ENCODE results near the gene RD3L. TPM values are rescaled to one million over a fixed set of nuclear protein-coding genes. Genes with fewer than 3 reads are reported as not detected.

Gene RD3L
- total RNA-seq, 4 donors from 2014 or later = not detected

DNA sequence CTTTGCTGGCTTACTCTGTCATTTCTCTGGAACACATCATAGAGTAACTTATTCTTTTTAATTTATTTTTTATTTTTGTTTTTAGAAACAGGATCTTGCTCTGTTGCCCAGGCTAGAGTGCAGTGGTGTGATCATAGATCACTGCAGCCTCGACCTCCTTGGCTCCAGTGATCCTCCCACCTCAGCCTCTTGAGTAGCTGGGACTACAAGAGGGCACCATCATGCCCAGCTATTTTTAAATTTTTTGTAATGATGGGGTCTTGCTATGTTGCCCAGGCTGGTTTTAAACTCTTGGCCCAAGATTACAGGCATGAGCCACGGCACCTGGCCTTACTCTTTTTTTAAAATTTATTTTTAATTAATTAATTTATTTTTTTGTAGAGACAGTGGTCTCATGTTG, 32.2 kb upstream of the RD3L start:
- intact Hi-C loops (cut with DNase I; ENCODE audit: low total_unique reads) = no loop called here
- 77 to 82% methylated on average over 2 of the region's 2 CpGs for WGBS, 2 donors

GRCh38 chr14:103973354-103973753, 31.0 kb upstream of the RD3L start:
- no peak overlapping the region for H3K4me3 ChIP-seq (ENCODE audit: low read depth, poor library complexity, severe bottlenecking)
- no peak for DNase-seq (ENCODE audit: low spot score in 2 of 2)
- intact Hi-C loops (cut with DNase I; ENCODE audit: low total_unique reads) = no loop called here
- WGBS, 2 donors = 60 to 65% methylated on average over 4 of the region's 4 CpGs
- TF ChIP-seq, protein P1, sequence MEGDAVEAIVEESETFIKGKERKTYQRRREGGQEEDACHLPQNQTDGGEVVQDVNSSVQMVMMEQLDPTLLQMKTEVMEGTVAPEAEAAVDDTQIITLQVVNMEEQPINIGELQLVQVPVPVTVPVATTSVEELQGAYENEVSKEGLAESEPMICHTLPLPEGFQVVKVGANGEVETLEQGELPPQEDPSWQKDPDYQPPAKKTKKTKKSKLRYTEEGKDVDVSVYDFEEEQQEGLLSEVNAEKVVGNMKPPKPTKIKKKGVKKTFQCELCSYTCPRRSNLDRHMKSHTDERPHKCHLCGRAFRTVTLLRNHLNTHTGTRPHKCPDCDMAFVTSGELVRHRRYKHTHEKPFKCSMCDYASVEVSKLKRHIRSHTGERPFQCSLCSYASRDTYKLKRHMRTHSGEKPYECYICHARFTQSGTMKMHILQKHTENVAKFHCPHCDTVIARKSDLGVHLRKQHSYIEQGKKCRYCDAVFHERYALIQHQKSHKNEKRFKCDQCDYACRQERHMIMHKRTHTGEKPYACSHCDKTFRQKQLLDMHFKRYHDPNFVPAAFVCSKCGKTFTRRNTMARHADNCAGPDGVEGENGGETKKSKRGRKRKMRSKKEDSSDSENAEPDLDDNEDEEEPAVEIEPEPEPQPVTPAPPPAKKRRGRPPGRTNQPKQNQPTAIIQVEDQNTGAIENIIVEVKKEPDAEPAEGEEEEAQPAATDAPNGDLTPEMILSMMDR (IDR thresholded peaks at IDR 0.05) = no peak
- no peak for TF ChIP-seq POLR2A (IDR thresholded peaks at IDR 0.05)

More for the DNA sequence above, 32.2 kb upstream of the RD3L start:
- no peak for TF ChIP-seq POLR2A (IDR thresholded peaks at IDR 0.05)
- TF ChIP-seq, protein P1 (IDR thresholded peaks at IDR 0.05) = no peak
- H3K4me3 ChIP-seq (ENCODE audit: low read depth, poor library complexity, severe bottlenecking) = no peak overlapping the region
- DNase-seq (ENCODE audit: low spot score in 2 of 2) = no peak

GRCh38 chr14:103969961-103970360, 27.6 kb upstream of the RD3L start:
- no peak overlapping the region for H3K4me3 ChIP-seq (ENCODE audit: low read depth, poor library complexity, severe bottlenecking)
- no peak for TF ChIP-seq POLR2A (IDR thresholded peaks at IDR 0.05)
- TF ChIP-seq, protein P1 (IDR thresholded peaks at IDR 0.05) = no peak
- DNase-seq (ENCODE audit: low spot score in 2 of 2) = no peak
- intact Hi-C loops (cut with DNase I; ENCODE audit: low total_unique reads) = no loop called here
- WGBS, 2 donors = 74 to 85% methylated on average over 4 of the region's 4 CpGs

DNA sequence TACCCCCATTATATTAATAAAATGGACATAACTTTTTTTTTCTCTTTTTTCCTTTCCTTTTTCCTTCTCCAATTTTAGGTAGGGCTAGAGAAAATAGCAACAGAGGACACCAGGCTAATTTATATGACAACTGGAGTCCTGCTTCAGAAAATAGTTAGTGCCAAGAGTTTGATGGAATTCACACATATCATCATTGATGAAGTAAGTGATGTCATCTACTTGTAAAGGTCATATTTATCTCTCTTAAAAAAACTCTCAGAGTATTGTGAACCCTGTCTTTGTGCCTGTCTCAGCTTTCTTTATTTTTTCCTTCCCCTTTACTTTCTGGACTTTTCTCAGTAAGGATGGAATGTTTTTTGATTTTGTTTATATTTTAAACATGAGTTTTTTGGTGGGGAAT, 24.3 kb upstream of the RD3L start:
- intact Hi-C loops (cut with DNase I; ENCODE audit: low total_unique reads) = no loop called here
- TF ChIP-seq, protein P1 (IDR thresholded peaks at IDR 0.05) = no peak
- no peak for TF ChIP-seq POLR2A (IDR thresholded peaks at IDR 0.05)

GRCh38 chr14:103961928-103962578, 19.7 kb upstream of the RD3L start:
- no peak for TF ChIP-seq POLR2A (IDR thresholded peaks at IDR 0.05)
- TF ChIP-seq, protein P1 (IDR thresholded peaks at IDR 0.05) = no peak
- intact Hi-C loops (cut with DNase I; ENCODE audit: low total_unique reads) = no loop called here
- no peak overlapping the region for H3K4me3 ChIP-seq (ENCODE audit: low read depth, poor library complexity, severe bottlenecking)
- 72 to 77% methylated on average over 5 of the region's 5 CpGs for WGBS, 2 donors
- no peak for DNase-seq (ENCODE audit: low spot score in 2 of 2)

More for the DNA sequence above, 24.3 kb upstream of the RD3L start:
- DNase-seq (ENCODE audit: low spot score in 2 of 2) = no peak
- H3K4me3 ChIP-seq (ENCODE audit: low read depth, poor library complexity, severe bottlenecking) = no peak overlapping the region

Data from lower leg skin (tissue), 4 donors.